Measurements from ENCODE around the gene OTUD3.

GRCh38 chr1:19949016-19949415 lies 66.8 kb downstream of the OTUD3 start:
- no peak for TF ChIP-seq CTCF (IDR thresholded peaks at IDR 0.05; ENCODE audit: insufficient read depth, low read length)
- TF ChIP-seq POLR2AphosphoS5 (IDR thresholded peaks at IDR 0.05; ENCODE audit: low read depth): no peak
- no peak for TF ChIP-seq GABPA (IDR thresholded peaks at IDR 0.05; ENCODE audit: low read depth)

Measured in HL-60 (cell line).